Astrocyte (in vitro differentiated cells and primary cell): ENCODE measurements around the gene COPS7A. TPM values are rescaled to one million over a fixed set of nuclear protein-coding genes. Genes with fewer than 3 reads are reported as not detected.

Experiments
- DNase-seq: peaks from one replicate; pipeline ENCODE4 v3.0.0-alpha.2; 2010; ENCODE audit warnings: low read depth
- FAIRE-seq: peaks from 2 replicates; lab custom pipeline; 2011; peaks lifted over from hg19 to GRCh38; lab: Jason Lieb, UNC
- H2AFZ ChIP-seq: 2 replicates; pipeline ENCODE4 v1.6.0; 2012; ENCODE audit warnings: low read depth, low read length, inconsistent platforms
- H3K27ac ChIP-seq: 2 replicates; pipeline ENCODE4 v1.5.1; 2011; ENCODE audit warnings: low read depth, low read length, inconsistent platforms
- H3K27me3 ChIP-seq: 2 replicates; pipeline ENCODE4 v1.6.0; 2011; ENCODE audit warnings: low read length, inconsistent platforms; ENCODE audit not compliant: insufficient read depth
- H3K36me3 ChIP-seq: 2 replicates; pipeline ENCODE4 v1.5.1; 2011; ENCODE audit warnings: low read length, inconsistent platforms; ENCODE audit not compliant: insufficient read depth
- H3K4me1 ChIP-seq: 2 replicates; pipeline ENCODE4 v1.5.1; 2011; ENCODE audit warnings: low read length, inconsistent platforms; ENCODE audit not compliant: insufficient read depth
- H3K4me2 ChIP-seq: 2 replicates; pipeline ENCODE4 v1.6.0; 2012; ENCODE audit warnings: low read length, inconsistent platforms
- H3K4me3 ChIP-seq: 2 replicates; pipeline ENCODE4 v1.5.1; 2011; ENCODE audit warnings: low read depth, mild to moderate bottlenecking, low read length, inconsistent platforms; ENCODE audit not compliant: insufficient read depth
- H3K79me2 ChIP-seq: 2 replicates; pipeline ENCODE4 v1.6.0; 2012; ENCODE audit warnings: mild to moderate bottlenecking, low read length, inconsistent platforms; ENCODE audit not compliant: insufficient read depth
- H3K9ac ChIP-seq: 2 replicates; pipeline ENCODE4 v1.6.0; 2012; ENCODE audit warnings: mild to moderate bottlenecking, low read length, inconsistent platforms
- H3K9me3 ChIP-seq: 2 replicates; pipeline ENCODE4 v1.5.1; 2012; ENCODE audit warnings: low read depth, mild to moderate bottlenecking, low read length, inconsistent platforms; ENCODE audit not compliant: insufficient read depth
- H4K20me1 ChIP-seq: 2 replicates; pipeline ENCODE4 v1.6.0; 2012; ENCODE audit warnings: low read length, inconsistent platforms; ENCODE audit not compliant: insufficient read depth
- H3K27ac Mint-ChIP-seq: one replicate; pipeline ENCODE4 v1.8.0; 2021; ENCODE audit warnings: mild to moderate bottlenecking, mixed read lengths; ENCODE audit not compliant: unreplicated experiment
- H3K27me3 Mint-ChIP-seq: one replicate; pipeline ENCODE4 v1.8.0; 2021; ENCODE audit warnings: low read depth, mixed read lengths; ENCODE audit not compliant: unreplicated experiment
- H3K36me3 Mint-ChIP-seq: one replicate; pipeline ENCODE4 v1.8.0; 2021; ENCODE audit warnings: low read depth, mixed read lengths; ENCODE audit not compliant: unreplicated experiment
- H3K4me1 Mint-ChIP-seq: one replicate; pipeline ENCODE4 v1.8.0; 2021; ENCODE audit warnings: low read depth, mixed read lengths; ENCODE audit not compliant: unreplicated experiment
- H3K4me3 Mint-ChIP-seq: one replicate; pipeline ENCODE4 v1.8.0; 2021; ENCODE audit warnings: mild to moderate bottlenecking, moderate library complexity, mixed read lengths; ENCODE audit not compliant: unreplicated experiment
- H3K9me3 Mint-ChIP-seq: one replicate; pipeline ENCODE4 v1.8.0; 2021; ENCODE audit warnings: mild to moderate bottlenecking, mixed read lengths; ENCODE audit not compliant: unreplicated experiment
- EZH2 ChIP-seq: IDR thresholded peaks from 2 replicates; pipeline ENCODE4 v1.6.1; 2012; ENCODE audit warnings: mild to moderate bottlenecking, low read length, inconsistent platforms; ENCODE audit not compliant: insufficient read depth
- total RNA-seq: library from RNA; stranded (reverse); gene quantifications from 2 replicates; pipeline ENCODE4 v1.2.1, GENCODE V29; 2021
- TF ChIP-seq, protein P1 (sequence below): IDR thresholded peaks from 2 replicates; pipeline ENCODE4 v1.5.1; 2011; ENCODE audit warnings: low read depth, mild to moderate bottlenecking, inconsistent platforms, low read length, moderate library complexity; ENCODE audit not compliant: insufficient read depth

COPS7A gene
- total RNA-seq, 1 donor from 2014 or later, result 47.3 TPM

DNA sequence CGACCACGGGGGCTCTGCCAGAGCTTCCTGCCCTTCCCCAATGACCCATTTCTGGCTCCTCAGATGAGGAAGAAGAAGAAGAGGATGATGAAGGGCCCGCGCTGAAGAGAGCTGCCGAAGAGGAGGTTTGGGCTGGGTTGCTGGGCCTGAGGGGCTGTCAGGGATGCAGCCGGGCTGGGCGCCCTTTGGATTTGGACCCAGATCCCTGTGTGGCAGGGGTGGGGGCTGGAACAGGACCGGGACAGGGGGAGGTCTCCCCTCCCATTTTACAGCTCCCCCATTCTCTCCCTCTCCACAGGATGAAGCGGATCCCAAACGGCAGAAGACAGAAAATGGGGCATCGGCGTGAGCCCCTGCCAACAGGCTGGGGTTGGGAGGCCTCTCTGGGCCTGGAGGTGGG is 46.2 kb downstream of the COPS7A start:
- Mint-ChIP-seq H3K4me3 (no peak overlapping the region), H3K27ac (no peak overlapping the region), H3K4me1 (peaks cover 20% of the 10 kb centered on the region), H3K9me3 (no peaks in the 10 kb centered on the region), H3K27me3 (peaks cover 16% of the 10 kb centered on the region), H3K36me3 (peaks cover 29% of the 10 kb centered on the region)
- no peaks in the 10 kb centered on the region for H3K9me3 ChIP-seq
- H3K4me1 ChIP-seq, result peaks cover 33% of the 10 kb centered on the region
- H2AFZ ChIP-seq, result no peak overlapping the region
- peaks cover 33% of the 10 kb centered on the region for H3K79me2 ChIP-seq
- H3K27me3 ChIP-seq, result no peaks in the 10 kb centered on the region
- H3K9ac ChIP-seq, result no peak overlapping the region
- peaks cover 53% of the 10 kb centered on the region for H4K20me1 ChIP-seq
- H3K4me3 ChIP-seq, result no peak overlapping the region
- DNase-seq, result no peak
- peaks cover 16% of the 10 kb centered on the region for H3K36me3 ChIP-seq
- no peak for TF ChIP-seq EZH2
- TF ChIP-seq, protein P1, sequence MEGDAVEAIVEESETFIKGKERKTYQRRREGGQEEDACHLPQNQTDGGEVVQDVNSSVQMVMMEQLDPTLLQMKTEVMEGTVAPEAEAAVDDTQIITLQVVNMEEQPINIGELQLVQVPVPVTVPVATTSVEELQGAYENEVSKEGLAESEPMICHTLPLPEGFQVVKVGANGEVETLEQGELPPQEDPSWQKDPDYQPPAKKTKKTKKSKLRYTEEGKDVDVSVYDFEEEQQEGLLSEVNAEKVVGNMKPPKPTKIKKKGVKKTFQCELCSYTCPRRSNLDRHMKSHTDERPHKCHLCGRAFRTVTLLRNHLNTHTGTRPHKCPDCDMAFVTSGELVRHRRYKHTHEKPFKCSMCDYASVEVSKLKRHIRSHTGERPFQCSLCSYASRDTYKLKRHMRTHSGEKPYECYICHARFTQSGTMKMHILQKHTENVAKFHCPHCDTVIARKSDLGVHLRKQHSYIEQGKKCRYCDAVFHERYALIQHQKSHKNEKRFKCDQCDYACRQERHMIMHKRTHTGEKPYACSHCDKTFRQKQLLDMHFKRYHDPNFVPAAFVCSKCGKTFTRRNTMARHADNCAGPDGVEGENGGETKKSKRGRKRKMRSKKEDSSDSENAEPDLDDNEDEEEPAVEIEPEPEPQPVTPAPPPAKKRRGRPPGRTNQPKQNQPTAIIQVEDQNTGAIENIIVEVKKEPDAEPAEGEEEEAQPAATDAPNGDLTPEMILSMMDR, result no peak
- FAIRE-seq, result no peak
- H3K4me2 ChIP-seq, result no peak overlapping the region
- no peak overlapping the region for H3K27ac ChIP-seq

- Histone ChIP-seq H3K9ac (no peak overlapping the region), H3K4me3 (no peak overlapping the region), H3K4me2 (no peak overlapping the region), H3K27me3 (no peaks in the 10 kb centered on the region), H3K4me1 (peaks cover 28% of the 10 kb centered on the region), H3K36me3 (peaks cover 20% of the 10 kb centered on the region), H3K79me2 (peaks cover 33% of the 10 kb centered on the region), H3K9me3 (no peaks in the 10 kb centered on the region), H4K20me1 (peaks cover 53% of the 10 kb centered on the region), H3K27ac (no peak overlapping the region), H2AFZ (no peak overlapping the region)
- Mint-ChIP-seq H3K4me3 (no peak overlapping the region), H3K27ac (peak overlapping the region; percentile 58), H3K36me3 (peaks cover 29% of the 10 kb centered on the region), H3K9me3 (no peaks in the 10 kb centered on the region), H3K27me3 (peaks cover 18% of the 10 kb centered on the region), H3K4me1 (peaks cover 15% of the 10 kb centered on the region)
- FAIRE-seq, result no peak
- no peak for TF ChIP-seq EZH2
- TF ChIP-seq, protein P1, result no peak
- DNase-seq, result no peak
These were observed 46.8 kb downstream of the COPS7A start for GRCh38 chr12:6770600-6770999.

- no peak overlapping the region for H3K4me3 Mint-ChIP-seq
- peaks cover 20% of the 10 kb centered on the region for H3K36me3 ChIP-seq
- no peak overlapping the region for H2AFZ ChIP-seq
- no peak for FAIRE-seq
- H3K79me2 ChIP-seq, result peaks cover 33% of the 10 kb centered on the region
- no peak overlapping the region for H3K9ac ChIP-seq
- no peak overlapping the region for H3K27ac ChIP-seq
- peaks cover 15% of the 10 kb centered on the region for H3K4me1 Mint-ChIP-seq
- no peaks in the 10 kb centered on the region for H3K9me3 ChIP-seq
- H3K4me2 ChIP-seq, result no peak overlapping the region
- DNase-seq, result no peak
- peaks cover 24% of the 10 kb centered on the region for H3K4me1 ChIP-seq
- H3K27me3 ChIP-seq, result no peaks in the 10 kb centered on the region
- H3K27ac Mint-ChIP-seq, result peak overlapping the region; percentile 58
- H3K9me3 Mint-ChIP-seq, result no peaks in the 10 kb centered on the region
- H3K4me3 ChIP-seq, result no peak overlapping the region
- peaks cover 30% of the 10 kb centered on the region for H3K36me3 Mint-ChIP-seq
- TF ChIP-seq, protein P1, result no peak
- TF ChIP-seq EZH2, result no peak
- H4K20me1 ChIP-seq, result peaks cover 53% of the 10 kb centered on the region
- H3K27me3 Mint-ChIP-seq, result peaks cover 21% of the 10 kb centered on the region
These were observed 47.2 kb downstream of the COPS7A start for GRCh38 chr12:6771091-6771495.
